Activated T-cell treated with anti-CD3 and anti-CD28 coated beads, Interleukin-2, amount 50 U/mL, for 4 hours (primary cell): ENCODE data around the gene WFDC9. TPM values are rescaled to one million over a fixed set of nuclear protein-coding genes. Genes with fewer than 3 reads are reported as not detected.
"Not testable (repeated sequence)": the region's sequence is repeated elsewhere in the genome, so short reads cannot be mapped to it uniquely, and the experiment has no call there.

Experiments
- ATAC-seq, 2 donors: fragments of 200-7000 bp; cut with Tn5 transposase; one replicate each; pipeline ENCODE4 v1.10.0; 2021
- DNase-seq: peaks from one replicate; pipeline ENCODE4 v3.0.0-alpha.2; 2020
- H3K27me3 Mint-ChIP-seq: one replicate; pipeline ENCODE4 v1.8.0; 2021; ENCODE audit warnings: low read depth, mixed read lengths
- H3K36me3 Mint-ChIP-seq: one replicate; pipeline ENCODE4 v1.8.0; 2022; ENCODE audit warnings: mixed read lengths; ENCODE audit not compliant: insufficient read depth
- H3K4me1 Mint-ChIP-seq: one replicate; pipeline ENCODE4 v1.8.0; 2021; ENCODE audit warnings: low read depth, mixed read lengths
- H3K4me3 Mint-ChIP-seq: one replicate; pipeline ENCODE4 v1.8.0; 2021; ENCODE audit warnings: mild to moderate bottlenecking, moderate library complexity, mixed read lengths
- H3K9me3 Mint-ChIP-seq: one replicate; pipeline ENCODE4 v1.8.0; 2021; ENCODE audit warnings: mixed read lengths
- total RNA-seq, 3 donors: library from RNA; stranded (reverse); gene quantifications; one replicate each; pipeline ENCODE4 v1.2.1, GENCODE V29; 2021

Gene WFDC9
- total RNA-seq, 3 donors from 2014 or later: not detected

DNA sequence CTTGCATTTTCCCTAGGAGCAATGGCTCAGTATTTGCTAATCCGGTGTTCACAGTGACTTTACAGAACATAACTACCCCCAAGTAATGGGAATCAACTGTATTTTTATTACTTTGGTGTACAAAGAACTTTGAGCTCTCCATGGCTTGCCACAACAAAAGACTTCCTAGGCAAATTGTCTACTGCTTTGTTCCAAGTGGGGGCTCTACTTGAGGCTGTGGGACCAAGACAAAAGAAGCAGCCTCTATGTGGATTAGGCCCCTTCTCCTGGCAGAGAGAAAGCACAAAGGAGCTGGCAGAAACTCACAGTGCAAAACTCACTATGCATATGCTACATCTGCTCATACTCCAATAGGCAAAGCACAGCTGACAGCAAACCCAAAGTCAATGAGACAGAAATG is 52.9 kb downstream of the WFDC9 start:
- Mint-ChIP-seq H3K4me3 (no peak overlapping the region), H3K27me3 (peaks cover 28% of the 10 kb centered on the region), H3K4me1 (no peaks in the 10 kb centered on the region), H3K9me3 (no peaks in the 10 kb centered on the region), H3K36me3 (no peaks in the 10 kb centered on the region)
- no peak for ATAC-seq
- DNase-seq: no peak

DNA sequence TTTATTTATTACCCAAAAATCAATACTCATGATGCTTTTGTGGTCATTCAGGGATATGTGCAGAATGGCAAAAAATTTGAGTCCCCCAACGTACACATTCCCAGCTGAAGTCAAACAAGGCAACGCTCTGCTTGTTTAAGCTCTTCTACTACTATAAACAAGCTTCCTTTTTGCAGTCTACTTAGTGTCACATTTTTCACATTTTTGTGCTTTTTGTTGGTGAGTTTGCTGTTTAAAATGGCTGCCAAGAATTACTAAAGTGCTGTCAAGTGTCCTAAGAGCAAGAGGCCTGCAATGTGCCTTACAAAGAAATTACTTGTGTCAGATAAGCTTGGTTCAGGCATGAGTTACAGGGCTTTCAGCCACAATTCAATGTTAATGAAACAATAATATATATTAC is 54.1 kb downstream of the WFDC9 start:
- no peak for ATAC-seq
- no peaks in the 10 kb centered on the region for H3K36me3 Mint-ChIP-seq
- no peaks in the 10 kb centered on the region for H3K4me1 Mint-ChIP-seq
- H3K4me3 Mint-ChIP-seq: no peak overlapping the region
- no peak for DNase-seq
- peaks cover 34% of the 10 kb centered on the region for H3K27me3 Mint-ChIP-seq
- H3K9me3 Mint-ChIP-seq: no peaks in the 10 kb centered on the region

DNA sequence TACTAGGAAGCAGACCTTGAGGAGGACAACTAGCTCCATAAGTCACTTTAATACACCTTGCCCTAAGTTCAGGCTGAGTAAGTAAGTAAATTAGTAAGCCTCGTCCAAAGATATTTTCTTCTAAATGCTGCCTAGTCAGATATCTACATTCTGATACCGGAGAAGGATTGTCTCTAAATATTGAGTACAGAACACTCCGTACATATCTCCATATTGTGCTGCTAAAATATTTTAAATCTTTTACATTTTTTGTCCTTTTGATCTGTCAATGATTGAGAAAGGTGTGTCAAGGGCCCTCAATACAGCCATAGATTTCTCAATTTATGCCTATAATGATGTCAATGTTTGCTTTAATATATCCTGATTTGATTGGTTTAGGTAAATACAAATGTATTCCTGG is 55.2 kb downstream of the WFDC9 start:
- no peak for ATAC-seq
- H3K27me3 Mint-ChIP-seq: peaks cover 31% of the 10 kb centered on the region
- no peak for DNase-seq
- H3K9me3 Mint-ChIP-seq: no peaks in the 10 kb centered on the region
- no peaks in the 10 kb centered on the region for H3K4me1 Mint-ChIP-seq
- H3K4me3 Mint-ChIP-seq: no peak overlapping the region
- H3K36me3 Mint-ChIP-seq: no peaks in the 10 kb centered on the region

DNA sequence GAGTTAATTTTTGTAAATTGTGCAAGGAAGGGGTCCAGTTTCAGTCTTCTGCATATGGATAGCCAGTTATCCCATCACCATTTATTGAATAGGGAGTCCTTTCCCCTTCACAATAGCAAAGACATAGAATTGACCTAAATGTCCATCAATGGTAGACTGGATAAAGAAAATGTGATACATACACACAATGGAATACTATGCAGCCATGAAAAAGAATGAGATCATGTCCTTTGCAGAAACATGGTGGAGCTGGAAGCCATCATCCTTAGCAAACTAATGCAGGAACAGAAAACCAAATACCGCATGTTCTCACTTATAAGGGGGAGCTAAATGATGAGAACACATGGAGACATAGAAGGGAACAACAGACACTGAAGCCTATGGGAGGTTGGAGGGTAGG is 61.4 kb downstream of the WFDC9 start:
- H3K4me3 Mint-ChIP-seq, ATAC-seq, H3K4me1 Mint-ChIP-seq, H3K9me3 Mint-ChIP-seq, DNase-seq, H3K36me3 Mint-ChIP-seq: not testable (repeated sequence)
- peaks cover 20% of the 10 kb centered on the region for H3K27me3 Mint-ChIP-seq

DNA sequence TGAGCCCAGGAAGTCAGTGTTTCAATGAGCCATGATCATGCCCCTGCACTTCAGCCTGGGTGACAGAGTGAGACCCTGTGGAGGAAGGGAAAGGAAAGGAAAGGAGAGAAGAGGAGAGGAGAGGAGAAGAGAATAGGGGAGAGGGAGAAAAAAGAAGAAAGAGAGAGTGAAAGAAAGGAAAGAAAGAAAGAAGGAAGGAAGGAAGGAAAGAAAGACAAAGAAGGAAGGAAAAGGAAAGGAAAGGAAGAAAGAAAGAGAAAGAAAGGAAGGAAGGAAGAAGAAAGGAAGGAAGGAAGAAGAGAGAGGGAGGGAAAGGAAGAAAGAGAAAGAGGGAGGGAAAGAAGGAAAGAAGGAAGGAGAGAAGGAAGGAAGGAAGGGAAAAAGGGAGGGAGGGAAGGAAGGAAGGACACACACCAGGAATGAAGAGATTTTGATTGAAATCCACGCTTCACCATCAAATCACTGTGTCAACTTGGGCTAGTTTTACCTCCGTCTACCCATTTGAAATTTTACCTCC is 66.3 kb downstream of the WFDC9 start:
- no peaks in the 10 kb centered on the region for H3K9me3 Mint-ChIP-seq
- DNase-seq (no peak), ATAC-seq (no peak)
- H3K4me1 Mint-ChIP-seq: no peaks in the 10 kb centered on the region
- H3K4me3 Mint-ChIP-seq: no peak overlapping the region
- peaks cover 21% of the 10 kb centered on the region for H3K27me3 Mint-ChIP-seq
- H3K36me3 Mint-ChIP-seq: no peaks in the 10 kb centered on the region

Other genes starting within 250 kb of the WFDC9 start
- gene DBNDD2, start 223.0 kb downstream of the WFDC9 start, total RNA-seq: 10 to 100 TPM in 2 of 3 donors, 1 to 10 TPM in 1; 9.7 to 13.3 (median 12.5) TPM
- 10 to 100 TPM; 88.0 to 94.8 (median 90.9) TPM for gene PIGT, start 215.1 kb downstream of the WFDC9 start, total RNA-seq
- under 1 TPM; 0.34 to 0.76 (median 0.53) TPM for gene WFDC2, start 161.5 kb downstream of the WFDC9 start, total RNA-seq
- not detected for gene SPINT3, start 115.7 kb downstream of the WFDC9 start, total RNA-seq
- not detected for gene WFDC6, start 91.8 kb downstream of the WFDC9 start, total RNA-seq
- not detected for gene EPPIN, start 83.9 kb downstream of the WFDC9 start, total RNA-seq
- gene WFDC8, start 52.0 kb downstream of the WFDC9 start, total RNA-seq: not detected
- not detected for gene WFDC10A, start 1.5 kb downstream of the WFDC9 start, total RNA-seq
- not detected for gene WFDC11, start 39.0 kb upstream of the WFDC9 start, total RNA-seq
- gene WFDC13, start 70.8 kb upstream of the WFDC9 start, total RNA-seq: not detected
- gene WFDC10B, start 73.7 kb upstream of the WFDC9 start, total RNA-seq: not detected
- not detected for gene SPINT4, start 91.1 kb upstream of the WFDC9 start, total RNA-seq
- not detected for gene WFDC3, start 160.6 kb upstream of the WFDC9 start, total RNA-seq
- gene DNTTIP1, start 160.7 kb upstream of the WFDC9 start, total RNA-seq: 10 to 100 TPM; 33.9 to 39.6 (median 38.5) TPM
- 10 to 100 TPM; 10.5 to 19.4 (median 18.4) TPM for gene UBE2C, start 181.4 kb upstream of the WFDC9 start, total RNA-seq
- gene TNNC2, start 196.0 kb upstream of the WFDC9 start, total RNA-seq: not detected
- gene SNX21, start 202.5 kb upstream of the WFDC9 start, total RNA-seq: under 1 TPM; 0.83 to 0.98 (median 0.87) TPM
- gene ACOT8, start 226.1 kb upstream of the WFDC9 start, total RNA-seq: 10 to 100 TPM; 18.0 to 21.0 (median 18.2) TPM
- gene ZSWIM3, start 226.3 kb upstream of the WFDC9 start, total RNA-seq: 1 to 10 TPM; 3.0 to 3.9 (median 3.3) TPM
- gene ZSWIM1, start 249.9 kb upstream of the WFDC9 start, total RNA-seq: 10 to 100 TPM; 10.8 to 11.9 (median 10.9) TPM